SK-N-SH (cell line): ENCODE measurements around the gene S100B. TPM values are rescaled to one million over a fixed set of nuclear protein-coding genes. Genes with fewer than 3 reads are reported as not detected.

Source experiments
- CTCF ChIA-PET: fragments of 300-600, 350-600 bp; formaldehyde crosslinking; extraction: SDS; loops from one replicate; lab custom pipeline; 2021; lab: Yijun Ruan, JAX
- POLR2A ChIA-PET: fragments of 350-600 bp; sonication (Branson Sonifier 250); formaldehyde crosslinking; extraction: SDS; loops from one replicate; lab custom pipeline; 2020; ENCODE audit warnings: antibody characterized with exemption, inconsistent platforms; lab: Yijun Ruan, JAX
- DNase-seq: peaks from one replicate; pipeline ENCODE4 v3.0.0; 2012
- H2AFZ ChIP-seq: fragments of 200-600 bp; sonication (generic); 2 replicates; pipeline ENCODE4 v1.8.1; 2016; ENCODE audit warnings: antibody characterized with exemption, mild to moderate bottlenecking, low read depth
- H3F3A ChIP-seq: fragments of 200-600 bp; sonication (generic); replicated peaks from 2 replicates; pipeline ENCODE3; 2016; ENCODE audit warnings: antibody characterized with exemption, mild to moderate bottlenecking; ENCODE audit not compliant: insufficient read depth
- H3K27ac ChIP-seq, 2 experiments: fragments of 200-500 bp in 1 of 2; fragments of 200-600 bp in 1 of 2; sonication (Bioruptor generic) in 1 of 2; sonication (generic), shearing (Covaris generic) in 1 of 2; 2 replicates each; pipeline versions ENCODE4 v1.5.1 to v1.6.1; 2014 to 2016; ENCODE audit warnings: low read depth in 2 of 2, inconsistent platforms in 1 of 2, low read length in 1 of 2, mild to moderate bottlenecking in 1 of 2, mixed read lengths in 1 of 2
- H3K27me3 ChIP-seq: fragments of 200-600 bp; sonication (generic), shearing (Covaris generic); 2 replicates; pipeline ENCODE4 v1.6.1; 2016; ENCODE audit warnings: mixed run types; ENCODE audit not compliant: insufficient read depth
- H3K36me3 ChIP-seq, 2 experiments: fragments of 200-500 bp in 1 of 2; fragments of 200-600 bp in 1 of 2; sonication (Bioruptor generic) in 1 of 2; sonication (generic) in 1 of 2; replicated peaks in 1 of 2; 2 replicates each; pipeline versions ENCODE3 to v1.5.1; 2014 to 2016; ENCODE audit warnings: low read length in 1 of 2, mild to moderate bottlenecking in 1 of 2; ENCODE audit not compliant: insufficient read depth in 2 of 2, control insufficient read depth in 1 of 2
- H3K4me1 ChIP-seq, 2 experiments: fragments of 200-500 bp in 1 of 2; fragments of 200-600 bp in 1 of 2; sonication (Bioruptor generic) in 1 of 2; sonication (generic), shearing (Covaris generic) in 1 of 2; 2 replicates each; pipeline versions ENCODE4 v1.5.1 to v1.6.1; 2014 to 2016; ENCODE audit warnings: low read depth in 1 of 2, low read length in 1 of 2, mixed run types in 1 of 2; ENCODE audit not compliant: insufficient read depth in 2 of 2, control insufficient read depth in 1 of 2
- H3K4me2 ChIP-seq: fragments of 200-600 bp; sonication (generic), shearing (Covaris generic); 2 replicates; pipeline ENCODE4 v1.6.1; 2017; ENCODE audit warnings: mixed run types
- H3K4me3 ChIP-seq, 2 experiments: fragments of 200-500 bp in 1 of 2; fragments of 200-600 bp in 1 of 2; sonication (Bioruptor generic) in 1 of 2; sonication (generic), shearing (Covaris generic) in 1 of 2; 2 replicates each; pipeline versions ENCODE4 v1.5.1 to v1.8.1; 2014 to 2016; ENCODE audit warnings: low read depth in 2 of 2, inconsistent platforms in 1 of 2, low read length in 1 of 2, mild to moderate bottlenecking in 1 of 2, mixed read lengths in 1 of 2, moderate library complexity in 1 of 2
- H3K79me2 ChIP-seq: fragments of 200-600 bp; sonication (generic); 2 replicates; pipeline ENCODE4 v1.8.1; 2017; ENCODE audit warnings: mild to moderate bottlenecking; ENCODE audit not compliant: insufficient read depth
- H3K9ac ChIP-seq: fragments of 200-600 bp; sonication (generic); 2 replicates; pipeline ENCODE4 v1.6.1; 2017; ENCODE audit warnings: mixed run types
- H3K9me2 ChIP-seq: fragments of 200-600 bp; sonication (generic); 2 replicates; pipeline ENCODE4 v1.6.1; 2017; ENCODE audit warnings: mixed run types
- H3K9me3 ChIP-seq: fragments of 200-600 bp; sonication (generic); 2 replicates; pipeline ENCODE4 v1.6.1; 2017; ENCODE audit warnings: mixed run types, mild to moderate bottlenecking, moderate library complexity
- H4K20me1 ChIP-seq: fragments of 200-600 bp; sonication (generic); 2 replicates; pipeline ENCODE4 v1.6.1; 2017; ENCODE audit warnings: mild to moderate bottlenecking, mixed run types; ENCODE audit not compliant: insufficient read depth
- CTCF ChIP-seq: fragments of 200-600 bp; sonication (generic); IDR thresholded peaks from 2 replicates; pipeline ENCODE4 v1.6.1; 2017; ENCODE audit warnings: antibody characterized with exemption, mild to moderate bottlenecking, moderate library complexity
- ELF1 ChIP-seq: IDR thresholded peaks from 2 replicates; pipeline ENCODE4 v1.4.0; 2012
- EP300 ChIP-seq, 2 experiments: IDR thresholded peaks; 2 replicates each; pipeline versions ENCODE4 v1.4.0 to v1.6.1; 2012; ENCODE audit warnings: borderline replicate concordance in 1 of 2, low read depth in 1 of 2, low read length in 1 of 2
- FOXM1 ChIP-seq: IDR thresholded peaks from 2 replicates; pipeline ENCODE4 v1.4.0; 2012; ENCODE audit warnings: low read depth, mild to moderate bottlenecking
- GABPA ChIP-seq: IDR thresholded peaks from 2 replicates; pipeline ENCODE4 v1.4.0; 2012; ENCODE audit warnings: low read depth, mild to moderate bottlenecking
- IRF3 ChIP-seq: fragments of 150-350 bp; IDR thresholded peaks from 2 replicates; pipeline ENCODE4 v1.6.1; 2016; ENCODE audit warnings: mild to moderate bottlenecking, low read depth, low read length
- MAX ChIP-seq: IDR thresholded peaks from 2 replicates; pipeline ENCODE4 v1.4.0; 2012; ENCODE audit warnings: low read depth
- RAD21 ChIP-seq: IDR thresholded peaks from 2 replicates; pipeline ENCODE4 v1.6.1; 2012; ENCODE audit warnings: mild to moderate bottlenecking, low read length
- WGBS: methylation state at CpG from one replicate; pipeline ENCODE4 v1.1.6; 2017; ENCODE audit warnings: low lambda C conversion rate; 5-methylcytosine and 5-hydroxymethylcytosine counted together
- polyA plus RNA-seq, 3 experiments: library from polyadenylated mRNA; depleted of rRNA; stranded (reverse); fragments of >200 nt; gene quantifications; 2 replicates each; pipeline ENCODE4 v1.2.3, GENCODE V29; 2012
- TF ChIP-seq, protein P1 (sequence below): IDR thresholded peaks from 2 replicates; pipeline ENCODE4 v1.6.1; 2012; ENCODE audit warnings: mild to moderate bottlenecking, low read depth, low read length, moderate library complexity
- TF ChIP-seq, protein P2 (sequence below): IDR thresholded peaks from 2 replicates; pipeline ENCODE4 v1.4.0; 2012; ENCODE audit warnings: low read depth, borderline replicate concordance

S100B gene
- polyA plus RNA-seq, 1 of the 3 experiments (the other 2 are of a cell fraction): 0.12 TPM

DNA sequence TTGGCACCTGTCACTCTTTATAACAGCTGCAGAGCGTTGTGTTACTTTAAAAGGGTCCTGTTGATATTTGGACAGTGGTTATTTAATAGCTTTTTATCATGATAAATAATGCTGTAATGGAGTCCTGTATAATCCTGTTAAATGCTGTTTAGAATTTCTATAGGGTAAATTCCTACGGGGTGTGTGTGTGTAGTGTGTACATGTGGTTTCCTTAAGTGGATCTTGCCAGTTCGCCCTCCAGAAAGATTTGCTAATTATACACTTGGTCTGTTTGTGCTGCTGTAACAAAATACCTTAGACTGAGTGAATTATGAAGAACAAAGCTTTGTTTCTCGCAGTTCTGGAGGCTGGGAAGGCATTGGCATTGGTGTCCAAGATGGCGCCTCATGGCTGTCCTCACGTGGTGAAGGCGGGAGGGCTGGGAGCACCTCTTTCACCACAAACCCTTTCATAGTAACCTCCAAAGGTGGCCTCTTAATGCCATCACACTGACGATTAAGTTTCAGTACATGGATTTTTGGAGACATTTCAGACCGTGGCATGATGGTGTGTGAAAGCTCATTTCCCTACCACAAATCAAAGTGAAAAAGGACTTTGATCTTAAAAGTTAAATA is 41.8 kb upstream of the S100B start:
- ChIA-PET POLR2A (interaction anchor here (1.1 kb wide), 1 partner anchor 11 kb away, joined by 4 read pairs; the partner anchor contains the start of gene PRMT2), CTCF (no interaction called here)
- H3K79me2 ChIP-seq: peaks cover 69% of the 10 kb centered on the region
- H4K20me1 ChIP-seq: peaks cover 12% of the 10 kb centered on the region; the same call in 1 of the 2 replicates
- no peaks in the 10 kb centered on the region for H3K27me3 ChIP-seq
- H2AFZ ChIP-seq: no peak overlapping the region
- H3K4me1 ChIP-seq: peaks cover 0 to 17% of the 10 kb centered on the region in 2 experiments; a peak in 1 of 4 replicates
- 97% methylated on average over 9 of the region's 9 CpGs for WGBS
- peaks cover 4% of the 10 kb centered on the region for H3F3A ChIP-seq
- no peak overlapping the region for H3K4me2 ChIP-seq
- H3K9me3 ChIP-seq: no peaks in the 10 kb centered on the region
- H3K36me3 ChIP-seq: peaks cover 70 to 79% of the 10 kb centered on the region in 2 experiments
- no peaks in the 10 kb centered on the region for H3K9me2 ChIP-seq
- TF ChIP-seq EP300 (IDR thresholded peaks at IDR 0.05; ENCODE audit: borderline replicate concordance in 1 of 2, low read depth in 1 of 2, low read length in 1 of 2) (no peak), GABPA (no peak), RAD21 (no peak), MAX (no peak), IRF3 (no peak)
- TF ChIP-seq, protein P1, sequence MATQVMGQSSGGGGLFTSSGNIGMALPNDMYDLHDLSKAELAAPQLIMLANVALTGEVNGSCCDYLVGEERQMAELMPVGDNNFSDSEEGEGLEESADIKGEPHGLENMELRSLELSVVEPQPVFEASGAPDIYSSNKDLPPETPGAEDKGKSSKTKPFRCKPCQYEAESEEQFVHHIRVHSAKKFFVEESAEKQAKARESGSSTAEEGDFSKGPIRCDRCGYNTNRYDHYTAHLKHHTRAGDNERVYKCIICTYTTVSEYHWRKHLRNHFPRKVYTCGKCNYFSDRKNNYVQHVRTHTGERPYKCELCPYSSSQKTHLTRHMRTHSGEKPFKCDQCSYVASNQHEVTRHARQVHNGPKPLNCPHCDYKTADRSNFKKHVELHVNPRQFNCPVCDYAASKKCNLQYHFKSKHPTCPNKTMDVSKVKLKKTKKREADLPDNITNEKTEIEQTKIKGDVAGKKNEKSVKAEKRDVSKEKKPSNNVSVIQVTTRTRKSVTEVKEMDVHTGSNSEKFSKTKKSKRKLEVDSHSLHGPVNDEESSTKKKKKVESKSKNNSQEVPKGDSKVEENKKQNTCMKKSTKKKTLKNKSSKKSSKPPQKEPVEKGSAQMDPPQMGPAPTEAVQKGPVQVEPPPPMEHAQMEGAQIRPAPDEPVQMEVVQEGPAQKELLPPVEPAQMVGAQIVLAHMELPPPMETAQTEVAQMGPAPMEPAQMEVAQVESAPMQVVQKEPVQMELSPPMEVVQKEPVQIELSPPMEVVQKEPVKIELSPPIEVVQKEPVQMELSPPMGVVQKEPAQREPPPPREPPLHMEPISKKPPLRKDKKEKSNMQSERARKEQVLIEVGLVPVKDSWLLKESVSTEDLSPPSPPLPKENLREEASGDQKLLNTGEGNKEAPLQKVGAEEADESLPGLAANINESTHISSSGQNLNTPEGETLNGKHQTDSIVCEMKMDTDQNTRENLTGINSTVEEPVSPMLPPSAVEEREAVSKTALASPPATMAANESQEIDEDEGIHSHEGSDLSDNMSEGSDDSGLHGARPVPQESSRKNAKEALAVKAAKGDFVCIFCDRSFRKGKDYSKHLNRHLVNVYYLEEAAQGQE: no peak
- TF ChIP-seq, protein P2, sequence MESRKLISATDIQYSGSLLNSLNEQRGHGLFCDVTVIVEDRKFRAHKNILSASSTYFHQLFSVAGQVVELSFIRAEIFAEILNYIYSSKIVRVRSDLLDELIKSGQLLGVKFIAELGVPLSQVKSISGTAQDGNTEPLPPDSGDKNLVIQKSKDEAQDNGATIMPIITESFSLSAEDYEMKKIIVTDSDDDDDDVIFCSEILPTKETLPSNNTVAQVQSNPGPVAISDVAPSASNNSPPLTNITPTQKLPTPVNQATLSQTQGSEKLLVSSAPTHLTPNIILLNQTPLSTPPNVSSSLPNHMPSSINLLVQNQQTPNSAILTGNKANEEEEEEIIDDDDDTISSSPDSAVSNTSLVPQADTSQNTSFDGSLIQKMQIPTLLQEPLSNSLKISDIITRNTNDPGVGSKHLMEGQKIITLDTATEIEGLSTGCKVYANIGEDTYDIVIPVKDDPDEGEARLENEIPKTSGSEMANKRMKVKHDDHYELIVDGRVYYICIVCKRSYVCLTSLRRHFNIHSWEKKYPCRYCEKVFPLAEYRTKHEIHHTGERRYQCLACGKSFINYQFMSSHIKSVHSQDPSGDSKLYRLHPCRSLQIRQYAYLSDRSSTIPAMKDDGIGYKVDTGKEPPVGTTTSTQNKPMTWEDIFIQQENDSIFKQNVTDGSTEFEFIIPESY: no peak
- H3K4me3 ChIP-seq: no peak overlapping the region
- DNase-seq: no peak
- H3K27ac ChIP-seq: no peak overlapping the region
- no peak overlapping the region for H3K9ac ChIP-seq

- H3K79me2 ChIP-seq: peaks cover 73% of the 10 kb centered on the region
- no peaks in the 10 kb centered on the region for H3K27me3 ChIP-seq
- no peaks in the 10 kb centered on the region for H3K9me2 ChIP-seq
- peaks cover 4% of the 10 kb centered on the region for H3F3A ChIP-seq
- TF ChIP-seq CTCF: no peak
- TF ChIP-seq EP300 (IDR thresholded peaks at IDR 0.05; ENCODE audit: borderline replicate concordance in 1 of 2, low read depth in 1 of 2, low read length in 1 of 2): no peak
- no peak for TF ChIP-seq ELF1
- TF ChIP-seq RAD21: no peak
- TF ChIP-seq, protein P1: no peak
- no peak for TF ChIP-seq FOXM1
- H3K9ac ChIP-seq: no peak overlapping the region
- no peak overlapping the region for H3K4me2 ChIP-seq
- ChIA-PET POLR2A (interaction anchor here (1.1 kb wide), 1 partner anchor 11 kb away, joined by 4 read pairs; the partner anchor contains the start of gene PRMT2), CTCF (no interaction called here)
- no peak for DNase-seq
- H3K9me3 ChIP-seq: no peaks in the 10 kb centered on the region
- peaks cover 73 to 84% of the 10 kb centered on the region in 2 experiments for H3K36me3 ChIP-seq
- no peak overlapping the region for H3K4me3 ChIP-seq
- no peak overlapping the region for H3K27ac ChIP-seq
- peaks cover 0 to 13% of the 10 kb centered on the region in 2 experiments; a peak in 1 of 4 replicates for H3K4me1 ChIP-seq
- 97% methylated on average over 5 of the region's 5 CpGs for WGBS
- peaks cover 12% of the 10 kb centered on the region; the same call in 1 of the 2 replicates for H4K20me1 ChIP-seq
- H2AFZ ChIP-seq: no peak overlapping the region
These were observed 41.0 kb upstream of the S100B start for GRCh38 chr21:46645840-46646239.
